ENCODE data around the gene NPAS3.
A peak's percentile ranks its signal among the peaks of the same experiment; 100 is the strongest.

The NPAS3 gene

DNA sequence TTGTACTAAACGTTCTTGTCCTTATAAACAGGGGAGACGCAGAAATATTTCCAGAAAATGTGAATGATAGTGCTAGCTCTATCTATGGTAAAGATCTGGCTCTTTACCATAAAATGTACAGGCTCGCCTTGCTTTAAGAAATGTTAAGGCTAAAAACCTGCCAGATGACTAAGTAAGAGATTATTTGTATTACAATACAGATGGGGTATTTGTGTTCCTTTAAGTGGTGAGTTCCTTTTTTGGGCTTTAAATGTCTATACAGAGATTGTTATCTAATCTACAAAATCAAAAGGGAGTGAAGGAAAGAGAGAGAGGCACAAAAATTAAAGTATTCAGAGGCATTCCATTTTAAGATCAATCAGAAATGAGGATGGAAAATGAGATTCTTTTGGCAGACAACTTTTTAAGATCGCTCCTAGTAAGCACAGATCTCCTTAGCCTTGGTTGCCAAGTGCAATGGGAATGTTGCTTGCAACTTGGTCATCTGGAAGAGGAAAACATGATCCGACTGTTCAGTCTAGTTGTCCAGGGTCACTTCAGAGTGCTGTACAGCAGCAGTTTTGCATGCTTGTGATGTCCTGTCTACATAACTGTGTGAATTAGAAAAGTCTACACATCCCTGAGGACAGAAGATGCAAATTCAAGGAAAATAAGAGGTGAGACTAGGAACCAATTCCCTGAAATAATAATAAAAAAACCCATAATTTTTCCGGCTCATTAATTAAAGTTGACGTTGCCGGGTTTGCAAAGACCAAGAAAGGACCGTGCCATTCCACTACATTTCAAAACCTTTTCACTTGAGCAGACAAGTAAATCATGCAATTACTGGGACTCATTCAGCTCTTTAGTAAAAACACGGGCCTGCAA lies 631.4 kb downstream of the NPAS3 start:
- Mint-ChIP-seq H3K9me3 (no peaks in the 10 kb centered on the region), H3K4me1 (peaks cover 57% of the 10 kb centered on the region), H3K27ac (peak overlapping the region in 1 of 3 experiments; percentile 66), H3K27me3 (ENCODE audit: low read depth) (peaks cover 5% of the 10 kb centered on the region), H3K36me3 (ENCODE audit: low read depth) (no peaks in the 10 kb centered on the region), H3K4me3 (no peak overlapping the region)
- TF ChIP-seq, protein P1, sequence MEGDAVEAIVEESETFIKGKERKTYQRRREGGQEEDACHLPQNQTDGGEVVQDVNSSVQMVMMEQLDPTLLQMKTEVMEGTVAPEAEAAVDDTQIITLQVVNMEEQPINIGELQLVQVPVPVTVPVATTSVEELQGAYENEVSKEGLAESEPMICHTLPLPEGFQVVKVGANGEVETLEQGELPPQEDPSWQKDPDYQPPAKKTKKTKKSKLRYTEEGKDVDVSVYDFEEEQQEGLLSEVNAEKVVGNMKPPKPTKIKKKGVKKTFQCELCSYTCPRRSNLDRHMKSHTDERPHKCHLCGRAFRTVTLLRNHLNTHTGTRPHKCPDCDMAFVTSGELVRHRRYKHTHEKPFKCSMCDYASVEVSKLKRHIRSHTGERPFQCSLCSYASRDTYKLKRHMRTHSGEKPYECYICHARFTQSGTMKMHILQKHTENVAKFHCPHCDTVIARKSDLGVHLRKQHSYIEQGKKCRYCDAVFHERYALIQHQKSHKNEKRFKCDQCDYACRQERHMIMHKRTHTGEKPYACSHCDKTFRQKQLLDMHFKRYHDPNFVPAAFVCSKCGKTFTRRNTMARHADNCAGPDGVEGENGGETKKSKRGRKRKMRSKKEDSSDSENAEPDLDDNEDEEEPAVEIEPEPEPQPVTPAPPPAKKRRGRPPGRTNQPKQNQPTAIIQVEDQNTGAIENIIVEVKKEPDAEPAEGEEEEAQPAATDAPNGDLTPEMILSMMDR (IDR thresholded peaks at IDR 0.05; ENCODE audit: unreplicated experiment in 3 of 3): no peak

GRCh38 chr14:33570694-33571310 lies 632.1 kb downstream of the NPAS3 start:
- no peaks in the 10 kb centered on the region for H3K36me3 Mint-ChIP-seq (ENCODE audit: low read depth)
- TF ChIP-seq, protein P1 (IDR thresholded peaks at IDR 0.05; ENCODE audit: unreplicated experiment in 3 of 3): no peak
- no peak overlapping the region for H3K4me3 Mint-ChIP-seq
- H3K27ac Mint-ChIP-seq: peak overlapping the region in 2 of 3 experiments; percentile 33 to 66
- H3K9me3 Mint-ChIP-seq: no peaks in the 10 kb centered on the region
- H3K4me1 Mint-ChIP-seq: peaks cover 51% of the 10 kb centered on the region
- H3K27me3 Mint-ChIP-seq (ENCODE audit: low read depth): peaks cover 5% of the 10 kb centered on the region

DNA sequence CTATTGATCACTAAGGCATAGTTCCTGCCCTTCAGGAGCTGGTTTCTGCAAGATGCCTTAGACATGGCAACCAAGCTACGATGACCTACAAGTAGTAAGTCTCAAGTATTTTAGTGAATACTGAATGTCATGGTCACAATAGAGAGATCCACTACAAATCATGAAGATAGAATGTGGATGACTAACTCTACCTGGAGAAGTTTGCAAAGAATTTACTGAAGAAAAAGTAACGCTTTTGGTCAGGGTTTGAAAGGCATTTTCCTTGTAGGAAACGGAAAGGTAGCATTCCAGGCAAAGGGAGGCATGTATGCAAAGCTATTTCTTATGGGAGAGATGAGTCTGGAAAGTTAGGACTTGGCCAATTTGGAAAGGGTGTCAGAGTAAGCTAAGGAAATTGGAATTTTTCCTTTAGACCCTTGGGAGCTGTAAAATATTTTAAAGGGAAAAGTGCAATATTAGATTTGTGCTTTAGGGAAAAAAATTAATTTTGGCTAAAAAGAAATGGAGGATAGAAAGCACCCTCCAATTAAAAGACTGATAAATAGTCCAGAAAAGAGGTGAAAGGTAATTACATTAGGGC lies 634.7 kb downstream of the NPAS3 start:
- TF ChIP-seq, protein P1 (IDR thresholded peaks at IDR 0.05; ENCODE audit: unreplicated experiment in 3 of 3): no peak
- H3K36me3 Mint-ChIP-seq (ENCODE audit: low read depth): no peaks in the 10 kb centered on the region
- no peak overlapping the region for H3K4me3 Mint-ChIP-seq
- peaks cover 33% of the 10 kb centered on the region for H3K4me1 Mint-ChIP-seq
- no peaks in the 10 kb centered on the region for H3K9me3 Mint-ChIP-seq
- no peak overlapping the region for H3K27ac Mint-ChIP-seq
- H3K27me3 Mint-ChIP-seq (ENCODE audit: low read depth): peaks cover 5% of the 10 kb centered on the region

- Mint-ChIP-seq H3K27ac (no peak overlapping the region), H3K9me3 (no peaks in the 10 kb centered on the region), H3K4me3 (no peak overlapping the region), H3K4me1 (peaks cover 16% of the 10 kb centered on the region), H3K36me3 (ENCODE audit: low read depth) (no peaks in the 10 kb centered on the region), H3K27me3 (ENCODE audit: low read depth) (peaks cover 5% of the 10 kb centered on the region)
- TF ChIP-seq, protein P1 (IDR thresholded peaks at IDR 0.05; ENCODE audit: unreplicated experiment in 3 of 3): no peak
These were observed 637.3 kb downstream of the NPAS3 start for GRCh38 chr14:33576014-33576413.

- peaks cover 7% of the 10 kb centered on the region for H3K4me1 Mint-ChIP-seq
- H3K27ac Mint-ChIP-seq: no peak overlapping the region
- no peak overlapping the region for H3K4me3 Mint-ChIP-seq
- peaks cover 5% of the 10 kb centered on the region for H3K27me3 Mint-ChIP-seq (ENCODE audit: low read depth)
- H3K36me3 Mint-ChIP-seq (ENCODE audit: low read depth): no peaks in the 10 kb centered on the region
- no peaks in the 10 kb centered on the region for H3K9me3 Mint-ChIP-seq
- TF ChIP-seq, protein P1 (IDR thresholded peaks at IDR 0.05; ENCODE audit: unreplicated experiment in 3 of 3): no peak
These were observed 640.0 kb downstream of the NPAS3 start for GRCh38 chr14:33578461-33579216.

Measured in nephron (organoid).